GM12878 (cell line): ENCODE data around the gene CDK11A. TPM values are rescaled to one million over a fixed set of nuclear protein-coding genes. Genes with fewer than 3 reads are reported as not detected.
"Not testable (repeated sequence)": the region's sequence is repeated elsewhere in the genome, so short reads cannot be mapped to it uniquely, and the experiment has no call there.

ENCODE experiments used
- ATAC-seq: fragments of 200-7000 bp; cut with Tn5 transposase; 3 replicates; pipeline ENCODE4 v1.9.1; 2020; ENCODE audit warnings: mild to moderate bottlenecking, moderate library complexity
- BruUV-seq: library from RNA; stranded (reverse); fragments of 400-500 nt; replicated peaks from 2 replicates; lab custom pipeline; 2021; lab: Mats Ljungman, UMichigan
- CTCF ChIA-PET: fragments of 300-600 bp; sonication (Branson Sonifier 250); formaldehyde crosslinking; extraction: SDS; loops from one replicate; lab custom pipeline; 2021; ENCODE audit warnings: inconsistent platforms; lab: Yijun Ruan, JAX
- POLR2A ChIA-PET: fragments of 350-600 bp; formaldehyde crosslinking; extraction: SDS; loops from one replicate; lab custom pipeline; 2021; ENCODE audit warnings: inconsistent platforms; lab: Charles Lee
- RAD21 ChIA-PET: fragments of 300-600 bp; sonication (Branson Sonifier 250); formaldehyde crosslinking; loops from one replicate; lab custom pipeline; 2023; ENCODE audit warnings: antibody characterized with exemption; ENCODE audit not compliant: unreplicated experiment; lab: Charles Lee
- SMC1A ChIA-PET: fragments of 300-600 bp; sonication (Branson Sonifier 250); formaldehyde crosslinking; loops from one replicate; lab custom pipeline; 2023; ENCODE audit not compliant: unreplicated experiment, uncharacterized antibody; lab: Charles Lee
- DNase-seq: peaks from one replicate; pipeline ENCODE4 v3.0.0-alpha.2; 2011; ENCODE audit warnings: low read depth, low spot score
- FAIRE-seq: peaks from 3 replicates; lab custom pipeline; 2011; peaks lifted over from hg19 to GRCh38; lab: Jason Lieb, UNC
- H2AFZ ChIP-seq: 2 replicates; pipeline ENCODE4 v1.6.0; 2011; ENCODE audit warnings: low read depth, low read length, control low read depth; ENCODE audit not compliant: control insufficient read depth
- H3K27ac ChIP-seq: 2 replicates; pipeline ENCODE4 v1.5.1; 2011; ENCODE audit warnings: control low read depth; ENCODE audit not compliant: control insufficient read depth, insufficient read depth
- H3K27me3 ChIP-seq, 2 experiments: replicated peaks in 1 of 2; 2 replicates each; pipeline versions ENCODE4 v1.6.0 to v1.6.1; 2011; ENCODE audit warnings: low read length in 1 of 2; ENCODE audit not compliant: control insufficient read depth in 2 of 2, insufficient read depth in 2 of 2
- H3K36me3 ChIP-seq, 2 experiments: 2 replicates each; pipeline ENCODE4 v1.5.1; 2011; ENCODE audit warnings: low read length in 1 of 2; ENCODE audit not compliant: control insufficient read depth in 2 of 2, insufficient read depth in 2 of 2
- H3K4me1 ChIP-seq: 2 replicates; pipeline ENCODE4 v1.6.1; 2011; ENCODE audit warnings: mild to moderate bottlenecking, low read length, moderate library complexity, mixed read lengths; ENCODE audit not compliant: control insufficient read depth, insufficient read depth
- H3K4me2 ChIP-seq: 2 replicates; pipeline ENCODE4 v1.6.0; 2011; ENCODE audit warnings: control low read depth; ENCODE audit not compliant: control insufficient read depth, insufficient read depth
- H3K4me3 ChIP-seq: fragments of 200-600 bp; sonication (generic); 2 replicates; pipeline ENCODE4 v1.5.1; 2016
- H3K79me2 ChIP-seq: 2 replicates; pipeline ENCODE4 v1.6.0; 2011; ENCODE audit warnings: low read length; ENCODE audit not compliant: control insufficient read depth, insufficient read depth
- H3K9ac ChIP-seq: 2 replicates; pipeline ENCODE4 v1.8.0; 2011; ENCODE audit warnings: low read length, control low read depth, mixed read lengths; ENCODE audit not compliant: control insufficient read depth, insufficient read depth
- H3K9me3 ChIP-seq: replicated peaks from 3 replicates; pipeline ENCODE4 v1.5.1; 2011; ENCODE audit warnings: mild to moderate bottlenecking, low read length; ENCODE audit not compliant: control insufficient read depth, insufficient read depth
- H4K20me1 ChIP-seq: 2 replicates; pipeline ENCODE4 v1.6.0; 2011; ENCODE audit not compliant: control insufficient read depth, insufficient read depth
- ATF7 ChIP-seq: fragments of 450-650 bp; IDR thresholded peaks from 2 replicates; pipeline ENCODE4 v1.6.1; 2016; ENCODE audit warnings: low read depth, mild to moderate bottlenecking
- BACH1 ChIP-seq: fragments of 450-650 bp; IDR thresholded peaks from 2 replicates; pipeline ENCODE4 v1.6.1; 2017; ENCODE audit warnings: mild to moderate bottlenecking, borderline replicate concordance
- CEBPB ChIP-seq, 2 experiments: fragments of 150-350 bp in 1 of 2; IDR thresholded peaks; 2 replicates each; pipeline ENCODE4 v1.6.1; 2012 to 2014; ENCODE audit warnings: low read depth in 2 of 2, low read length in 2 of 2, borderline replicate concordance in 1 of 2, inconsistent platforms in 1 of 2
- FOS ChIP-seq: IDR thresholded peaks from 3 replicates; pipeline ENCODE4 v1.6.1; 2011; ENCODE audit warnings: borderline replicate concordance; ENCODE audit not compliant: insufficient read length; ENCODE audit errors: extremely low read depth
- FOXK2 ChIP-seq: fragments of 450-650 bp; IDR thresholded peaks from 2 replicates; pipeline ENCODE4 v1.6.1; 2017; ENCODE audit warnings: mild to moderate bottlenecking, moderate library complexity
- JUNB ChIP-seq: IDR thresholded peaks from 2 replicates; pipeline ENCODE4 v1.6.1; 2016; ENCODE audit warnings: antibody characterized with exemption, mild to moderate bottlenecking
- NBN ChIP-seq: fragments of 450-650 bp; IDR thresholded peaks from 2 replicates; pipeline ENCODE4 v1.6.1; 2016
- PAX8 ChIP-seq: fragments of 450-650 bp; IDR thresholded peaks from 2 replicates; pipeline ENCODE4 v1.6.1; 2017; ENCODE audit warnings: mild to moderate bottlenecking, moderate library complexity
- RBBP5 ChIP-seq: fragments of 200-600 bp; sonication (generic); conservative IDR thresholded peaks from 2 replicates; pipeline ENCODE4 v1.6.1; 2016
- SMARCA5 ChIP-seq: fragments of 450-650 bp; IDR thresholded peaks from 2 replicates; pipeline ENCODE4 v1.6.1; 2017; ENCODE audit warnings: mild to moderate bottlenecking
- SP1 ChIP-seq: IDR thresholded peaks from one replicate; pipeline ENCODE4 v1.6.1; 2011; ENCODE audit warnings: low read depth, low read length
- TCF12 ChIP-seq: IDR thresholded peaks from 2 replicates; pipeline ENCODE4 v1.6.1; 2011; ENCODE audit warnings: low read depth, mild to moderate bottlenecking, low read length
- TCF7 ChIP-seq: IDR thresholded peaks from 2 replicates; pipeline ENCODE4 v1.6.1; 2014; ENCODE audit warnings: antibody characterized with exemption, borderline replicate concordance
- ZBED1 ChIP-seq: IDR thresholded peaks from 2 replicates; pipeline ENCODE4 v1.6.1; 2016; ENCODE audit warnings: borderline replicate concordance
- ZNF207 ChIP-seq: fragments of 450-650 bp; IDR thresholded peaks from 2 replicates; pipeline ENCODE4 v1.6.1; 2014; ENCODE audit warnings: antibody characterized with exemption, mild to moderate bottlenecking, borderline replicate concordance
- WGBS: methylation state at CpG from one replicate; pipeline ENCODE4 v1.1.6; 2016; ENCODE audit warnings: low lambda C conversion rate; ENCODE audit not compliant: insufficient replicate concordance, insufficient coverage; ENCODE audit errors: missing lambda C conversion rate; 5-methylcytosine and 5-hydroxymethylcytosine counted together
- in situ Hi-C: fragments of 300-500 bp; cut with MboI; formaldehyde crosslinking; loops from 9 replicates; pipeline ENCODE4 v1.14.3; 2018; ENCODE audit warnings: mixed read lengths
- intact Hi-C: fragments of 100-400 bp; cut with micrococcal nuclease; formaldehyde crosslinking; loops from one replicate; pipeline ENCODE4 v1.14.2; 2022; ENCODE audit not compliant: unreplicated experiment
- polyA plus RNA-seq, 11 experiments: library from polyadenylated mRNA; depleted of rRNA in 4 of 11; unstranded in 6 of 11; stranded (reverse) in 5 of 11; fragments of >200 nt; fragmentation: Nextera tagmentation in 4 of 11; fragmentation: Illumina TruSeq in 1 of 11; extraction: Ambion mirVana in 4 of 11; extraction: Trizol in 1 of 11; gene quantifications; 1 replicate in 1 of 11; 2 replicates in 10 of 11; pipeline versions ENCODE4 v1.2.1 to v1.2.3, GENCODE V29; 2011 to 2016; ENCODE audit warnings: inconsistent platforms in 2 of 11, missing spikeins in 2 of 11, low read depth in 1 of 11
- total RNA-seq, 4 experiments: library from RNA; depleted of rRNA in 3 of 4; stranded (reverse); fragments of >200 nt in 3 of 4; fragmentation: Illumina TruSeq in 1 of 4; extraction: Trizol in 1 of 4; gene quantifications; 2 replicates each; pipeline versions ENCODE4 v1.2.1 to v1.2.3, GENCODE V29; 2013 to 2021
- TF ChIP-seq, protein P1 (sequence below): IDR thresholded peaks from 2 replicates; pipeline ENCODE4 v1.6.1; 2011; ENCODE audit warnings: borderline replicate concordance, low read depth, mild to moderate bottlenecking, moderate library complexity, low read length; ENCODE audit not compliant: insufficient read depth, poor library complexity, severe bottlenecking
- TF ChIP-seq, protein P2 (sequence below): fragments of 450-650 bp; IDR thresholded peaks from 2 replicates; pipeline ENCODE4 v1.6.1; 2018; ENCODE audit warnings: borderline replicate concordance, mild to moderate bottlenecking; ENCODE audit not compliant: partially characterized antibody

Gene CDK11A
- total and polyA plus RNA-seq, 10 of the 15 experiments (the other 5 are each of a cell fraction or from before 2014, with no cell fraction given): 5.1 to 46.0 (median 25.9) TPM

DNA sequence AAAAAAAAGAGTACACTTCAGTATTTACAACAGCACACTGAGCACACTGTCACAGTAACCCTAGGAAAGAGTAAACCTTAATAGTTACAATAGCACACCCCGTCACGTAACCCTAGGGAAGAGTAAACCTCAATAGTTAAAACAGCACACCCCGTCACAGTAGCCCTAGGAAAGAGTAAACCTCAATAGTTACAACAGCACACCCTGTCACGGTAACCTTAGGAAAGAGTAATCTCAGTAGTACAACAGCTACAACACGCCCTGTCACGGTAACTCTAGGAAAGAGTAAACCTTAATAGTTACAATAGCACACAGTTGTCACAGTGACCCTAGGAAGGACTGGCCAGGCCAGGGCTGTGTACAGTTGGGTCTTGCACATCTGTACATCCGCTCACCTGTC is 3.0 kb downstream of the CDK11A start:
- FAIRE-seq: no peak
- H3K9ac ChIP-seq: no peak overlapping the region
- SMC1A ChIA-PET: no interaction called here

DNA sequence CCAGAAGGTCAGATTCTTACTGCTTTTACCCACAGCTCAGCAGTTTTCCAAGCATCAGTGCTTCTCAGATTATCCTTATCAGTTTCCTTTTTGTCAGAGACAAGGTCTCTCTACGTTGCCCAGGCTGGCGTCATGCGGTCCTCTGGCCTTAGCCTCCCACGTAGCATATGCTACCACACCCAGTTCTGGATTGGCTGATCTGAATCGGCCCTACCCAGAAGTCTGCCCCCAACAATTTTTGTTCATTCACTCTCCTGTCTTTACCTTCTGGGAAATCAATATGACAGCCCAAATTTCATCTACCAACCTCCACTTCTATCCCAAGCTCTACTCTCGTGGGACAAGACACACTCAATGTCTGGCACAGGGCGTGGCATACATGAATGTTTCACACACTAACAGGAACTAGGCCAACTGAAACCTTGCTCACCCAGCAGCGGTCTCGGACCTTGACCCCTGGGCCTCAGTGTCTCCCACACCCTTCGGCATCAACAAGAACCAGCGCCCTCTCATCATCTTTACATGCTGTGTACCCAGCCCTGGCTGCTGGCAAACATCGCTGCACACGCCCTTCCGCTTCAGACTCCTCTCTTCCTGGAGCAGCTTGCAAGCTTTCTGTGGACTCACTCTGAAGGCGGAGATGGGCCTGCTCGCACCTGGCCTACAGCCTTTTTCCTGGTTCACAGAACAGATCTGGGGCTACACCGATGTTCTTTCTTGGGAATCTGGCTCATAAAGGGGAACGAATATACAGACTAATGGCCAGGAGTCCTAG is 8.9 kb downstream of the CDK11A start:
- POLR2A ChIA-PET, H2AFZ ChIP-seq, BruUV-seq, SMC1A ChIA-PET, H3K4me1 ChIP-seq, H3K4me2 ChIP-seq, H3K9ac ChIP-seq, H3K79me2 ChIP-seq, H4K20me1 ChIP-seq, H3K27me3 ChIP-seq, H3K36me3 ChIP-seq, CTCF ChIA-PET, H3K4me3 ChIP-seq, FAIRE-seq, intact Hi-C loops, ATAC-seq, DNase-seq, in situ Hi-C loops, H3K9me3 ChIP-seq, RAD21 ChIA-PET, H3K27ac ChIP-seq: not testable (repeated sequence)
- 93% methylated on average over 9 of the region's 18 CpGs for WGBS

More for the DNA sequence above, 3.0 kb downstream of the CDK11A start:
- H3K79me2 ChIP-seq: peaks cover 2% of the 10 kb centered on the region
- RAD21 ChIA-PET: no interaction called here
- H3K4me2 ChIP-seq: no peak overlapping the region
- TSS peak; percentile 30 for BruUV-seq
- H2AFZ ChIP-seq: no peak overlapping the region
- POLR2A ChIA-PET: no interaction called here
- CTCF ChIA-PET: interaction anchor here (0.9 kb wide), 1 partner anchor 178 kb away, joined by 3 read pairs; no protein-coding TSS in a partner anchor
- in situ Hi-C loops: no loop called here
- no peaks in the 10 kb centered on the region for H3K4me1 ChIP-seq
- no peak overlapping the region for H3K4me3 ChIP-seq
- no peaks in the 10 kb centered on the region for H3K9me3 ChIP-seq
- no peaks in the 10 kb centered on the region for H4K20me1 ChIP-seq
- intact Hi-C loops: loop anchor here (5.0 kb wide), 1 partner anchor 64 kb away; the partner anchor contains the start of gene CDK11B
- TF ChIP-seq PAX8: no peak
- TF ChIP-seq ZBED1: no peak
- TF ChIP-seq BACH1: no peak
- no peak for TF ChIP-seq TCF7
- no peak for TF ChIP-seq JUNB
- TF ChIP-seq CEBPB (IDR thresholded peaks at IDR 0.05; ENCODE audit: borderline replicate concordance in 1 of 2, low read depth in 2 of 2, low read length in 2 of 2): no peak
- TF ChIP-seq, protein P1, sequence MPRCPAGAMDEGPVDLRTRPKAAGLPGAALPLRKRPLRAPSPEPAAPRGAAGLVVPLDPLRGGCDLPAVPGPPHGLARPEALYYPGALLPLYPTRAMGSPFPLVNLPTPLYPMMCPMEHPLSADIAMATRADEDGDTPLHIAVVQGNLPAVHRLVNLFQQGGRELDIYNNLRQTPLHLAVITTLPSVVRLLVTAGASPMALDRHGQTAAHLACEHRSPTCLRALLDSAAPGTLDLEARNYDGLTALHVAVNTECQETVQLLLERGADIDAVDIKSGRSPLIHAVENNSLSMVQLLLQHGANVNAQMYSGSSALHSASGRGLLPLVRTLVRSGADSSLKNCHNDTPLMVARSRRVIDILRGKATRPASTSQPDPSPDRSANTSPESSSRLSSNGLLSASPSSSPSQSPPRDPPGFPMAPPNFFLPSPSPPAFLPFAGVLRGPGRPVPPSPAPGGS: no peak
- no peak for TF ChIP-seq RBBP5
- no peak for TF ChIP-seq FOXK2
- TF ChIP-seq ZNF207: no peak
- no peak for TF ChIP-seq SP1
- TF ChIP-seq SMARCA5: no peak
- no peak for TF ChIP-seq ATF7
- TF ChIP-seq TCF12: no peak
- TF ChIP-seq, protein P2, sequence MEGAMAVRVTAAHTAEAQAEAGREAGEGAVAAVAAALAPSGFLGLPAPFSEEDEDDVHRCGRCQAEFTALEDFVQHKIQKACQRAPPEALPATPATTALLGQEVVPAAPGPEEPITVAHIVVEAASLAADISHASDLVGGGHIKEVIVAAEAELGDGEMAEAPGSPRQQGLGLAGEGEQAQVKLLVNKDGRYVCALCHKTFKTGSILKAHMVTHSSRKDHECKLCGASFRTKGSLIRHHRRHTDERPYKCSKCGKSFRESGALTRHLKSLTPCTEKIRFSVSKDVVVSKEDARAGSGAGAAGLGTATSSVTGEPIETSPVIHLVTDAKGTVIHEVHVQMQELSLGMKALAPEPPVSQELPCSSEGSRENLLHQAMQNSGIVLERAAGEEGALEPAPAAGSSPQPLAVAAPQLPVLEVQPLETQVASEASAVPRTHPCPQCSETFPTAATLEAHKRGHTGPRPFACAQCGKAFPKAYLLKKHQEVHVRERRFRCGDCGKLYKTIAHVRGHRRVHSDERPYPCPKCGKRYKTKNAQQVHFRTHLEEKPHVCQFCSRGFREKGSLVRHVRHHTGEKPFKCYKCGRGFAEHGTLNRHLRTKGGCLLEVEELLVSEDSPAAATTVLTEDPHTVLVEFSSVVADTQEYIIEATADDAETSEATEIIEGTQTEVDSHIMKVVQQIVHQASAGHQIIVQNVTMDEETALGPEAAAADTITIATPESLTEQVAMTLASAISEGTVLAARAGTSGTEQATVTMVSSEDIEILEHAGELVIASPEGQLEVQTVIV: no peak
- no peak for TF ChIP-seq NBN
- no peak for TF ChIP-seq FOS
- WGBS: 86% methylated on average over 7 of the region's 7 CpGs
- H3K27me3 ChIP-seq: no peaks in the 10 kb centered on the region
- no peak for ATAC-seq
- no peak for DNase-seq
- H3K27ac ChIP-seq: no peak overlapping the region
- peaks cover 2 to 7% of the 10 kb centered on the region in 2 experiments for H3K36me3 ChIP-seq
